Stimulated activated naive CD8-positive, alpha-beta T cell treated with anti-CD3 and anti-CD28 coated beads, Interleukin-15, amount 100 ng/mL, for 72 hours (primary cell): ENCODE data around the gene LHFPL2.
A peak's percentile ranks its signal among the peaks of the same experiment; 100 is the strongest.

Experiments
- ATAC-seq: fragments of 150-1000 bp; cut with Tn5 transposase; 2 replicates; pipeline ENCODE4 v1.10.0; 2021; ENCODE audit warnings: mild to moderate bottlenecking, moderate library complexity
- DNase-seq, 2 donors: peaks; one replicate each; pipeline ENCODE4 v3.0.0; 2021 to 2022
- H3K27ac Mint-ChIP-seq, 2 donors: one replicate each; pipeline ENCODE4 v1.8.0; 2022; ENCODE audit warnings: mild to moderate bottlenecking in 2 of 2, mixed read lengths in 2 of 2, moderate library complexity in 2 of 2
- H3K27me3 Mint-ChIP-seq: one replicate; pipeline ENCODE4 v1.8.0; 2022; ENCODE audit warnings: mixed read lengths
- H3K4me1 Mint-ChIP-seq: one replicate; pipeline ENCODE4 v1.8.0; 2022; ENCODE audit warnings: mild to moderate bottlenecking, mixed read lengths
- H3K4me3 Mint-ChIP-seq, 2 donors: one replicate each; pipeline ENCODE4 v1.8.0; 2022; ENCODE audit warnings: mild to moderate bottlenecking in 2 of 2, mixed read lengths in 2 of 2, moderate library complexity in 1 of 2
- H3K9me3 Mint-ChIP-seq, 2 donors: one replicate each; pipeline ENCODE4 v1.8.0; 2022; ENCODE audit warnings: mixed read lengths in 2 of 2

Gene LHFPL2

DNA sequence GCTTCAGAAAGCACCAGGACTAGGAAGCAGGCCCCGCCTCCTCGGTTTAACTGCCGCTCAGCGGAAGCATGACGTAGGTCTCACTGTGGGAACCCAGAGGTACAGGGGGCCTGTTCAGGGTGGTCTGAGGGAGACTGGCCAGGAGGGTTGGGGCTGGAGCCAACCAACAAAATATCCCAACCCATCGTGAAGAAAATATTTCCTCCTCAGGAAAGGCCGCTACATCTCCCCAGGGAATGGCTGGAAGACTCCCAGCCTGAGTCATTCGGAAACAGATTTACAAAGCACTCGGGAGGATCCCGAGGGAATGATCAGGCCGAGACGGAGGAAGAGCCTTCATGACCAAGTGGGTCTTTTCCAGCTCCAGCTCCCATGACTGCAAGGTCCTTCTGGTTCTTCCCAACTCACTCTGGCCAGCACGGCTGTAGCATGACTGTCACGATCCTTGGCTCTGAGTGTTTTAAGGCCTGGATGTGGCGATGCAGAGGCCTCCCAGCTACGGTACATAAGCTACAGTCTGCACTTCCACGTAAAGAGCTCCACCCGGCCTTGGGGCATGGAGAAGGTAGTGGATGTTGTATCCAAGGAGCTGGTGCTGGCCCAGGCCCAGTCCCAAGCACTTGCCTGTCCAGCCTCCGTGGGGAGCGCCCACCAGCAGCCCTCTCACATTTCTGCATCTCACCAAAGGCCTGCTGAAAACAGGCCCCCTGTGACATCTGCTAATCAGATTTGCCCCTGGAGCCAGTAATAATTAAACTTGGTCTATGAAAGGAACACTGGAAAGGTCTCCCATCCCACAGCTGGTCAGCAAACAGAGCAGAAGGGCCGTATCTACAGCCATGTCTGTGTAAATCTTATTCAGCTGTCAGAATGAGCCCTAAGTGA is 100.6 kb downstream of the LHFPL2 start:
- no peak overlapping the region for H3K27ac Mint-ChIP-seq
- ATAC-seq, result no peak
- DNase-seq, result no peak
- H3K4me1 Mint-ChIP-seq, result peaks cover 6% of the 10 kb centered on the region
- peaks cover under 1% of the 10 kb centered on the region for H3K27me3 Mint-ChIP-seq
- no peaks in the 10 kb centered on the region for H3K9me3 Mint-ChIP-seq
- no peak overlapping the region for H3K4me3 Mint-ChIP-seq

DNA sequence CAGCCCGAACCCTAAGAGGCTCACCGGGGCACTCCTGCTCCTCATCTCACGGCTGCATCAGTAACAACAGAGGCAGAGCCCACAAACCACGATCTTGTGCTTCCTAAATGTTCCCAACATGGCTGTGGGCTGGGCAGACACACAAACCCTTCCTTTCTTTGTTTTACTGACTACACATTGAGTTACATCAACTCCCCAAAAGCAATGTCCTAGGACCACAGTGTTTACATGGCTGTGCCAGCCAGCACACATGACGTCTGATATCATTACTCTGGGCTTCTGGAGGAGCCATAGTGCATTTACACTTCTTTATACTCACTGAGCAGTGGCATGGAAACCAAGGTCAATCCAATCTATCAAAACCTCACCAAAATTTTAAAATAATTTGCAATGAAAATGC is 101.4 kb downstream of the LHFPL2 start:
- Mint-ChIP-seq H3K27ac (peak overlapping the region in 1 of 2 donors; percentile 19), H3K9me3 (no peaks in the 10 kb centered on the region), H3K4me3 (no peak overlapping the region), H3K27me3 (no peaks in the 10 kb centered on the region), H3K4me1 (peaks cover 5% of the 10 kb centered on the region)
- no peak for DNase-seq
- ATAC-seq, result no peak

DNA sequence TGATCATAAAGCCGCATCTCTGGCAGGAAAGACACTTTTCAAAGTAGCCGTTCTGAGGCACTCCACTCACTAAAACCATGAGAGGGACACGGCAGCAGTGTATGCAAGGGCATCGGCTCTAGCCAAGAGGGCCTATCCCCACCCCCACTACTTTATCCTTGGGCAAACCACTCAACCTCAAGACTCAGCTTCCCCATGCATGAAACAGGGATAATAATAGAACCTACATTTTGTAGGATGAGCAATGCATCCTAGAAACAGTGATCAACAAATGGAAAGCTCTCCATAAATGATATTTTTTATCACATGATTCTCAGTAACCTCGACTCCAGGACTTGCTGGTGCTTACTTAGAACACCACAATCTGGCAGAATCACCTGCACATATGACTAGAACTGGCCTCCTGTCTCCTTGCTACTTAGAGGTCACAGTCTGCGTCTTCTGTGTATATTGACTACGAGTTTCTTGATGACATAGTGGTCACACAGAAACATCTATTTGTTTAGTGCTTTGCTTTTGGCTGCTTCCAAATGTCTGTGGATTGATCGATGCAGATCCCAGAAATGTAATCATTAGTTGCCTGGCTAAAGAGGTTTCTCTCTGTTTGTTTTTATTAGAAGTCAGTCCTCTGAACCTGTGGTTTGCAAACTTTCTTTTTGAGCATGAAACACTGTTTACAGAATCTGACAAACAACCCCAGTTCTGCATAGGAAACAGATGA is 102.1 kb downstream of the LHFPL2 start:
- H3K27ac Mint-ChIP-seq, result no peak overlapping the region
- H3K4me3 Mint-ChIP-seq, result no peak overlapping the region
- ATAC-seq, result no peak
- H3K9me3 Mint-ChIP-seq, result no peaks in the 10 kb centered on the region
- peaks cover 5% of the 10 kb centered on the region for H3K4me1 Mint-ChIP-seq
- no peaks in the 10 kb centered on the region for H3K27me3 Mint-ChIP-seq
- no peak for DNase-seq

DNA sequence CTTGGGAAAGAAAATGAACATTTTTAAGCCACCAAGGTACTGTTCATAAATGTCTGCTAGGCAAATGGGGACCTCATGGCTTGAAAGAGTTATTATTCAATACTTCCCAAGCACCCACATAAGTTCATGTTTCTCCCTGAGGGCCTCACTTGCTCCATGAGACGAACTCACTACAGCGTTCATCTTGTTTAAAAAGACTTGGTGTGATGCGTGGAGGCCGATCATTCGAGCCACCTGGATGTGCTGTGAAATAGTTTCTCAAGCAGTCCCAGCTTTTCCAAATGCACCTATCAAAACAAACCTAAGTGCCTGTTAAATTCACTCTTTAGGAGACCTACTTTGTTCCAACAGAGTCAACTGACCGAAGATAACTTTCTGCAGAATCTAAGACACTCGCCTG is 103.2 kb downstream of the LHFPL2 start:
- no peaks in the 10 kb centered on the region for H3K27me3 Mint-ChIP-seq
- ATAC-seq (no peak), DNase-seq (no peak)
- H3K27ac Mint-ChIP-seq, result no peak overlapping the region
- no peak overlapping the region for H3K4me3 Mint-ChIP-seq
- H3K9me3 Mint-ChIP-seq, result no peaks in the 10 kb centered on the region
- peaks cover 5% of the 10 kb centered on the region for H3K4me1 Mint-ChIP-seq

DNA sequence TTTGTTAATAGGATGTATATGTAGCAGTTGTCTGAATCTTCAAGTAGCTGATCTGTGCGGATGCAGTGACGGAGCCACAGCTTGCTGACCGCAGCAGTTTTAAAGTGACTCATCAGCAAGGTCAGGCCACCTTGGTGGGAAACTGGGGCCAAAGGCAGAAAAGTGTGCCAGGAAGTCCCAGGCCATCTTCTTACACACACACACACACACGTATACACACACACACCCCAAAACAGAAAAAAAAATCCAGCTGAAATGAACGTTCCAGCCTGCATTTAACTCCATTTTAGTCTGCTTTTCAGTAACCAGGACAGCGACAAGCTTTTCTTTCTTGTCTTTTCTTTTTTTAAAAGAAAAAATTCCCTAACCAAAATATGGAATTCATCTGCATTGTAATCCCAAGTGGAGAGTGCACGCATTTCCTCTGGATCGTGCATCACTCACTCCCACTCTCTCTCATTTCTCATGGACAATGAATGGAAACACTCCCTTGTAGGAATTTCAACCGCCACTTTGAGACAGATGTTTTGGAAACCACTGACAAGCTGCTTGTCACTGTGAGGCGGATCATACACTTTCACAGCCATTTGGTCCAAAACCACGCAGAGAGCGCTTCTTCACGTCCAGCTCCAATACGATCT is 103.9 kb downstream of the LHFPL2 start:
- H3K9me3 Mint-ChIP-seq, result no peaks in the 10 kb centered on the region
- DNase-seq (no peak), ATAC-seq (no peak)
- no peak overlapping the region for H3K4me3 Mint-ChIP-seq
- no peaks in the 10 kb centered on the region for H3K27me3 Mint-ChIP-seq
- no peak overlapping the region for H3K27ac Mint-ChIP-seq
- peaks cover 5% of the 10 kb centered on the region for H3K4me1 Mint-ChIP-seq

DNA sequence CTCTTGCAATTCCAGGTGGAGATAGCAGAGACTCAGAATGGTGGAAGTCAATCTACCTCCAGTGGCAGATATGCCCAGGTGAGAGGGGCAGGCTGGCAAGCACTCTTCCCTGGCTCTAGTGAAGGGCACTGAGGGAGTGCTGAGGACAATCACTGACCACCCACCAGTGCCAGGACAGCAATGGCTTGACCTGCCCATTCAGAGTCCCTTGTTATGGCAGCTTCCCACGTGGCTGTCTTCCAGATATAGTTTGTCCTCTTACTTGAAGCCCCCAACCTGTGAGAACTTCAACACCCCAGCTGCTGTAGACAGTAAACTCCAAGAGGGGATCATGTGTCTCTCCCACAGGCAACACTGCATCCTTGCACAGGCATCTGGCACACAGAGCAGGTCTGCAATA is 104.7 kb downstream of the LHFPL2 start:
- Mint-ChIP-seq H3K9me3 (no peaks in the 10 kb centered on the region), H3K27ac (no peak overlapping the region), H3K4me3 (no peak overlapping the region), H3K27me3 (no peaks in the 10 kb centered on the region), H3K4me1 (peaks cover under 1% of the 10 kb centered on the region)
- no peak for DNase-seq
- ATAC-seq, result no peak

DNA sequence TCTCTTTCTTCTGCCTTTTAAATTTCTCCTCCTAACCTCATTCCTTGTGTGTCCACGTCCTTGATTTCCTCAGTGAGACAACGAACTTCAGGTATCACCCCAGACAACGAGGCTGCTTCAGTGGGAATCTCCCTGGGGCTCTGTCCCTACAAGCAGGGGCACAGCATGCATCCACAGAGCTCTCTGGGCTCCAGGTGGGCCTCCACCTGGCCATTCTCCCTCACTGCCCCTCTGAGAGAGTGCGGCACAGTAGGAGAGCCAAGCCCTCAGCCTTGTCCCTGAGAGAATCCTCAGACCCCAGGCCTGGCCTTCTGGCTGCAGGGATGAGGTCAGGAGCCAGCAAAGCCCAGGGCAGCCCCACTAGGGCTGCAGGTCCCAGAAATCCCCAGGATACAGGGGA is 105.3 kb downstream of the LHFPL2 start:
- Mint-ChIP-seq H3K4me1 (no peaks in the 10 kb centered on the region), H3K27ac (no peak overlapping the region), H3K4me3 (no peak overlapping the region), H3K27me3 (no peaks in the 10 kb centered on the region), H3K9me3 (no peaks in the 10 kb centered on the region)
- DNase-seq, result no peak
- ATAC-seq, result no peak

DNA sequence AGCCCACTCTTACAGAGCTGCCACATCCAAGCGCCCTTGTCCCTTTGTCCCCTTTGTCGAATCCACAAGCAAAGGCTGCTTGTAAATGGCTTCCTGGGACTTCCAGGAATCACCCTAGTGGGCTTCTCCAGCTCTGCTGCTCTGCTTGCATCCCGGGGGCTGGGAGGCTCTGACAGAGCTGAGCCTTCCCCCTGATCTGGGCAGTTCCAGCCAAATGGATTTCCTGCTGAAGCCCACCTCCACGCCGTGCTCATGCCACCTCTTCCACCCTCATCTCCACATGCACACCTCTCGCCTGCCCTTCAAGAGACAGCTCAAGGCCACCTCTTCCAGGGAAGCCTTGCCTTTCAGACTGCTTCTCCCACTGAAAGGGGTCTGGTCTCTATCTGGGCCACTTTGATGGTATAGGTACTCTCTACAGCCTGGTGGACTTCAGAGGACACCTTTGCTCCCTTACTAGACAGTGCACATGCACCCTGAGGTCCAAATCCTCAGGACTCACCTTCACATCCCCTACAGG is 106.2 kb downstream of the LHFPL2 start:
- DNase-seq (no peak), ATAC-seq (no peak)
- peaks cover 5% of the 10 kb centered on the region for H3K27me3 Mint-ChIP-seq
- no peaks in the 10 kb centered on the region for H3K4me1 Mint-ChIP-seq
- H3K4me3 Mint-ChIP-seq, result no peak overlapping the region
- H3K27ac Mint-ChIP-seq, result peak overlapping the region in 1 of 2 donors; percentile 47
- H3K9me3 Mint-ChIP-seq, result no peaks in the 10 kb centered on the region

DNA sequence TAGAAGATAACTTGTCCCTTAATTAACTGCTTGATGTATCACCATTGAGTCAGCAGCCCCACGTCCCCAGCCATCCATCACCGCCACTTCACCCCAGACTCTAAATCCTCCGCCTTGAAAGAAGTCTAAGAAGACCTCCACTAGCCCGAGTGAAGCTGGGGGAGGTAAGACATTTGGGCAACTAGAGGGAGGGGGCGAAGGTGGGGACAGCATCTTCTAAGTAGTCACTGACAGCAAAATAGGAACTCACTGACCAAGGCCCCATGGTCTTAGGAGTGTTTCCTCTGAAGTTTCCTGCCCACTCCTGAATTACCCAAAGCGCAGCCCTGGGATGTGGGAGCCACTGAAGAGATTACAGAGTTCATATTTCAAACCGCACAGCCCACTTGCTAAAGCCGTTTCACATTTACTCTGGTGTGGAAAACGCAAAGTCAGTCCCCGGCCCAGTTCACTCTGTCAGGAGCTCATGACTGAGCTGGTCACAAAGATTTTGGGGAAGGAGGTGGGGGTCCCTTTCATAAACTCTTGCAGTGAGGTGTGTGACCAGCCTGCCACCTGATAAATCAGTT is 107.4 kb downstream of the LHFPL2 start:
- no peaks in the 10 kb centered on the region for H3K4me1 Mint-ChIP-seq
- no peak overlapping the region for H3K4me3 Mint-ChIP-seq
- DNase-seq (no peak), ATAC-seq (no peak)
- H3K9me3 Mint-ChIP-seq, result no peaks in the 10 kb centered on the region
- H3K27ac Mint-ChIP-seq, result peak overlapping the region in 1 of 2 donors; percentile 10
- peaks cover 9% of the 10 kb centered on the region for H3K27me3 Mint-ChIP-seq

DNA sequence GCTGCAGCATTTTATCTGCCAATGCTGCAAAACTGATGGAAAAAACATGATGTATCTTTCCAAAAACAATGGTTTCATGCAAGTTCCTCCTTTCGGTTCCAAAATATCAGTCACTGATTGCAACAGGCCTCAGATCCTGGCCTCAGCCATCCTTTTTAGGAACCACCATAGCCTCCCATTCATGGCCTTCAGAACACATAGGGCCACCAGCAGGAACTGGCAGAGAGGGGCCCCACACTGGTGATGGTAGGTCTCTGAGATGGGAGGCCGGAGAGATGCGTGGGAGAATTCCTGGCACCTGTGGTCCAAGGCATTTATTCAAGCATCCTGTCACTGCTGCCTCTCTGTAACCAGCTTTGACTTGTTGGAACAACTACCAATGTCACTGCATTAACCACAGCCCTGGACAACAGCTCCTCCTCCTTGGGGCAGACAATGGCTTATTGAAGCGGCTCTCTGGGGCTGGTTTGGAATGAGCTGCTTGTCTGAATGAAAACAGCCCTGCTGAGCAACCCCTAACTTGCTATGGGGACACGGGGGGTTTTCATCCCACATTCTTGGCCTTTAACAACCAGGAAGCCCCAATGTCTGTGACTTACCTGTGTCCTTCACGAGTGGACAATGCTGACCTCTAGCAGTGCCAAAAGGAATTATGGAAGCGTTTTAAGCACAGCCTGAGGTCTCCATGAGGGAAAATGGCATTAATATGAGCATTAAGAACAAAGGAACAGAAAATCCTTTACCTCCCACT is 108.1 kb downstream of the LHFPL2 start:
- peaks cover 13% of the 10 kb centered on the region for H3K27me3 Mint-ChIP-seq
- no peak for ATAC-seq
- DNase-seq, result no peak
- no peaks in the 10 kb centered on the region for H3K9me3 Mint-ChIP-seq
- no peaks in the 10 kb centered on the region for H3K4me1 Mint-ChIP-seq
- no peak overlapping the region for H3K27ac Mint-ChIP-seq
- H3K4me3 Mint-ChIP-seq, result no peak overlapping the region

DNA sequence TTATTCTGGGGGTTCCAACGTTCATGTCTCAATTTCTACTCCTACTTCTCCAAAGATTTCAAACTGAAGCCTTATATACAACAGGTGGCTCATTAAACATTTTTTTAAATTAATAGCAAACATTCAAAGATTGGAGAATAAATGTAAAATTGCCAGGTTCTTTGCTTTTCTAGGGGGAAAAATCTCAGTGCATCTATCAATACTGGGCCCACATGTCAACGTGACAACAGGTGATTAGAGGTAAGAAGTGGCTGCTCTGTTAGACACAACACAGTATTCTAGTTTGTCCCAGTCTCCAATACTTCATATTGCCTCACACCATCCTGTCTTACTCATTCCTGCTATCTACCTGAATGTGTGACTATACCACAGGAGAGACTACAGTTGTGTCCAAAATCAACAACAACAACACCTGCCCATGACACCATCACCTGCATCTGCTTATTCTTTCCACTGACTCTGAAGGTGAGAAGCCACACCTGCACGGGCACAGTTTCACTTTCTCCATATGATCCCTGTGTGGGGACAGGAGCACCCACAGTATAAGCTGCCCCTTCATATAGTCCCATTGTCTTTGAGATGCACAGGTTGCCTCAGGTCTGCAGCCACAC is 110.2 kb downstream of the LHFPL2 start:
- no peak overlapping the region for H3K27ac Mint-ChIP-seq
- no peaks in the 10 kb centered on the region for H3K4me1 Mint-ChIP-seq
- H3K27me3 Mint-ChIP-seq, result peaks cover 16% of the 10 kb centered on the region
- no peak overlapping the region for H3K4me3 Mint-ChIP-seq
- H3K9me3 Mint-ChIP-seq, result no peaks in the 10 kb centered on the region
- DNase-seq (no peak), ATAC-seq (no peak)

DNA sequence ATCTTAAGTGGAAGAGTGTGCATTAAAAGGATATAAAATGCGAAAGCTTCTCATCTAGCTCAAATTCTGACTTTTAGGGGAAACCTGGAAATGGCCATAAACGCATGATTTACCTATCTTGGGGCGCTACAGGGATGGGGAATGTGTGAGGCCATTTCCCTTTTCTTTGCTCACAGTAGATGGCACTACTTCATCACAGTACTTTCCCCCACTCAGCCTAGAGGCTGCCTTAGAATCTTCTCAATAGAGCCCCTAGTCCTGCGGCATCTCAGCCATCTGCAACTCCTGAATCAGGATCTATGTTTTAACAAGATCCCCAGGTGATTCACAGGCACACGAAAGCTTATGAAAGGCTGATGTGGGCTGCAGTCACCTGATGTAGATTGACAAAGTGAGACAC is 110.8 kb downstream of the LHFPL2 start:
- ATAC-seq, result peak; percentile 52
- H3K9me3 Mint-ChIP-seq, result no peaks in the 10 kb centered on the region
- H3K27ac Mint-ChIP-seq, result no peak overlapping the region
- H3K4me3 Mint-ChIP-seq, result no peak overlapping the region
- H3K4me1 Mint-ChIP-seq, result no peaks in the 10 kb centered on the region
- H3K27me3 Mint-ChIP-seq, result peaks cover 16% of the 10 kb centered on the region
- no peak for DNase-seq

DNA sequence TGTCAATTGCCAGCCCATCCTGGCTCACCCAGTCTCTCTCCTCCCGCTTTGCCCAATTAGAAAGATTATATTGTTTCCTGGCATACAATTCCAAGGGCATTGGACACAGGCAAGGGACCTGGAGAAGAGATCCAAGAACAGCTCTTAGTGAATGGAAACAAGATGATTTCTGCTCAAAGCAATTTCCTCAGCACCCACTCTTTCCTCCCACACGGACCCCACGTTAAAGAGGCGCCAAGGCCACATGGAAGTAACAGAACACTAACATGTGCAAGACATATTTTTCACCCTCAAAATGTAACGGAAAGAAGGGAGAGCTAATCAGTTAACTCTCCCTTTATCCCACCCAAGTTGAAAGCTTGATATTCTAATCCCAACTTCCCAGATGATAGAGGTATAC is 111.2 kb downstream of the LHFPL2 start:
- ATAC-seq (no peak), DNase-seq (no peak)
- Mint-ChIP-seq H3K4me3 (no peak overlapping the region), H3K9me3 (no peaks in the 10 kb centered on the region), H3K27me3 (peaks cover 16% of the 10 kb centered on the region), H3K27ac (no peak overlapping the region), H3K4me1 (no peaks in the 10 kb centered on the region)

DNA sequence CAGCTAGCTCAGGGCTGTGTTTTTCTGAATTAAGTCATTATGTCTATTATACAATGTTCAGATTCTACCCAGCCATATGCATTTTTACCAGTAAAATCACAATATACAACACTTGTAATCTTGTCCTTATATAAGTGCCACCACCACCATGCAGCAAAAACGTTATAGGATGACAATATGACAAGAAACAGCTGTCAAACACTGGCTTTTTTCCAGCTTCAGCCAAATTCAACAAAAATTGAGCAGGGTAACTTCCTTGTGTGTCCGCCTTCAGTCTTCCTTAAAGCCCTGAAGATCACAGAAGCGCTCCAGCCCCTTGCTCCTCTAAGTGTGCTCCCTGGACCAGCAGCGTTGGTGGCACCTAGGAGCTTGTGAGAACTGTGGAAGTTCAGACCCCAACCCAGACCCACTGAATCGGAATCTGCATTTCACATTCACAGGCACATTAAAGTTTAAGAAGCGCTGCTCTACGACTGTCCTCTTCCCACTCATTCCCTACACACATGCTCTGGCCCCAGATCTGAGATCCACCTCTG is 111.8 kb downstream of the LHFPL2 start:
- Mint-ChIP-seq H3K4me1 (no peaks in the 10 kb centered on the region), H3K9me3 (no peaks in the 10 kb centered on the region), H3K27ac (no peak overlapping the region), H3K4me3 (no peak overlapping the region), H3K27me3 (peaks cover 16% of the 10 kb centered on the region)
- ATAC-seq (no peak), DNase-seq (no peak)

DNA sequence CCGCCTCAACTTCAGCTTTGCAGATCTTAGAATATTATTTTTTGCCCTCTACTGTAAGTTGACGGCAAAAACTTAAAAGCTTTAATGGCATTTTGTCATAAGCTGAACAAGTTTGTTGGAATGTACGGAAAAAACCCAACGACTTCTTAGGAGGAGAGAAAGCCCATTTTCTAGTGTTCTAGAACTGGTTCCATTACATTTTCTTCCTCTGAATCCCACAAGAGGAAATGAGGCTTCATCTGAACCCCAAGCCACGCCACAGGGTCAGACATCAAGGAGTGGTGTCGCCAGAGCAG is 113.7 kb downstream of the LHFPL2 start:
- ATAC-seq (no peak), DNase-seq (no peak)
- Mint-ChIP-seq H3K9me3 (no peaks in the 10 kb centered on the region), H3K27ac (no peak overlapping the region), H3K27me3 (peaks cover 16% of the 10 kb centered on the region), H3K4me3 (no peak overlapping the region), H3K4me1 (no peaks in the 10 kb centered on the region)
